ENCODE results near the gene MESP2.

MESP2 gene

GRCh38 chr15:89803941-89804800 lies 28.0 kb downstream of the MESP2 start:
- DNase-seq: no peak

GRCh38 chr15:89805241-89806209 lies 29.4 kb downstream of the MESP2 start:
- DNase-seq: no peak

GRCh38 chr15:89806210-89806558 lies 30.1 kb downstream of the MESP2 start:
- no peak for DNase-seq

- no peak for DNase-seq
Measured at GRCh38 chr15:89806559-89807550, 30.7 kb downstream of the MESP2 start.

- no peak for DNase-seq
Measured at GRCh38 chr15:89807689-89808088, 31.6 kb downstream of the MESP2 start.

GRCh38 chr15:89808160-89808870 lies 32.2 kb downstream of the MESP2 start:
- no peak for DNase-seq

- no peak for DNase-seq
Measured at GRCh38 chr15:89809093-89809786, 33.1 kb downstream of the MESP2 start.

GRCh38 chr15:89809787-89810148 lies 33.6 kb downstream of the MESP2 start:
- no peak for DNase-seq

GRCh38 chr15:89810837-89811236 lies 34.7 kb downstream of the MESP2 start:
- DNase-seq: no peak

GRCh38 chr15:89812011-89812846 lies 36.1 kb downstream of the MESP2 start:
- no peak for DNase-seq

- DNase-seq: no peak
Measured at GRCh38 chr15:89812847-89813320, 36.8 kb downstream of the MESP2 start.

- DNase-seq: no peak
Measured at GRCh38 chr15:89813381-89814111, 37.4 kb downstream of the MESP2 start.

GRCh38 chr15:89814112-89814742 lies 38.1 kb downstream of the MESP2 start:
- no peak for DNase-seq

- DNase-seq: no peak
Measured at GRCh38 chr15:89815769-89816168, 39.6 kb downstream of the MESP2 start.

GRCh38 chr15:89817701-89818280 lies 41.7 kb downstream of the MESP2 start:
- DNase-seq: no peak

GRCh38 chr15:89818287-89818686 lies 42.2 kb downstream of the MESP2 start:
- no peak for DNase-seq

- no peak for DNase-seq
Measured at GRCh38 chr15:89820666-89821611, 44.8 kb downstream of the MESP2 start.

All from DMS 273 treated with DMSO at 0.1 percent for 48 hours (cell line).